ENCODE measurements around the gene SPTLC1. TPM values are rescaled to one million over a fixed set of nuclear protein-coding genes. Genes with fewer than 3 reads are reported as not detected.
"Not testable (repeated sequence)": the region's sequence is repeated elsewhere in the genome, so short reads cannot be mapped to it uniquely, and the experiment has no call there.

SPTLC1 gene
- total RNA-seq, 1 donor from 2014 or later: 40.8 TPM

DNA sequence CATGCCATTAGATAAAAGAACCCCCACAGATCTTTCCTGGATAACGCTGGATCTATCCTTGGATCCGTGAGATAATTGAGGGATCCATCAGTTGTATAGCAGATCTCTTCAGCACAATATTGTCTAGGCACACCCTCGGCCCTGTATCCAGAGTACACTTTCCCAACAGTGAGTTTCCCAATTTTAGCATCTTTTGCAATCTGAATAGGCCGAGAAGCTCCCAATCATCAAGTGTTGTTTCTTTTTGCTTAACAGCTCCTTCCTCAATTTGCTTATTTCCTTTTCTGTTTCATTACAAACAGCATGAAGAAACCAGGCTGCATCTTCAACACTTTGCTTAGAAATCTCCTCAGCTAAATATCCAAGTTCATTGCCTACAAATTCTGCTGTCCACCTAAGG lies 4.4 kb upstream of the SPTLC1 start:
- ATAC-seq (ENCODE audit: low read depth) (no peak), DNase-seq (no peak)
- Mint-ChIP-seq H3K4me3 (no peak overlapping the region), H3K27me3 (peaks cover 4% of the 10 kb centered on the region), H3K4me1 (peaks cover 8% of the 10 kb centered on the region), H3K27ac (no peak overlapping the region), H3K36me3 (ENCODE audit: low read depth) (peaks cover 8% of the 10 kb centered on the region), H3K9me3 (no peaks in the 10 kb centered on the region)
- CTCF ChIA-PET: no interaction called here
- TF ChIP-seq CTCF (IDR thresholded peaks at IDR 0.05): no peak
- POLR2A ChIA-PET: no interaction called here
- intact Hi-C loops (cut with micrococcal nuclease): loop anchor here (10.0 kb wide), 1 partner anchor 405 kb away; no protein-coding TSS in a partner anchor

DNA sequence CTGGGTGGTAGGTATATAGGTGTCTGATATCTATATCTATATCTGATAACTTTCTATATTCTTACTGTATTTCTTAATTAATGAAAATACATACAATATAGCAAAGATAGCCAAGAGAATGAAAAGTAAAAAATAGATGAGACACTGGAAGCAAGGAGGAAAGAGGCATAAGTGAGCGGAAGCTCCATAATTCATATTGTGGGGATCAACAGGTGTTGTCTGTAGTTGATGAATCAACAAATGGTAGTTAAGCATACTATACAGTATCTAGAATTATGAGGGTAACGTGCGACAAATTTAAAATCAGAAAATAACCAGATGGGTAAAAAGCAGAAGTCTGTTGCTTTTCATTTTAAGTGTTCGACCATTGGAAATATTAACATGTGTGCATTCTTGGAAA lies 7.1 kb downstream of the SPTLC1 start:
- DNase-seq (no peak), ATAC-seq (ENCODE audit: low read depth) (no peak)
- ChIA-PET POLR2A (no interaction called here), CTCF (no interaction called here)
- no peak overlapping the region for H3K4me3 Mint-ChIP-seq
- H3K27me3 Mint-ChIP-seq: no peaks in the 10 kb centered on the region
- H3K9me3 Mint-ChIP-seq: no peaks in the 10 kb centered on the region
- H3K4me1 Mint-ChIP-seq: peaks cover 7% of the 10 kb centered on the region
- H3K27ac Mint-ChIP-seq: no peak overlapping the region
- intact Hi-C loops (cut with micrococcal nuclease): no loop called here
- TF ChIP-seq CTCF (IDR thresholded peaks at IDR 0.05): no peak
- peaks cover 66% of the 10 kb centered on the region for H3K36me3 Mint-ChIP-seq (ENCODE audit: low read depth)

GRCh38 chr9:92105446-92106225 lies 9.6 kb downstream of the SPTLC1 start:
- CTCF ChIA-PET; POLR2A ChIA-PET; H3K27me3 Mint-ChIP-seq; ATAC-seq (ENCODE audit: low read depth); H3K9me3 Mint-ChIP-seq; DNase-seq; intact Hi-C loops (cut with micrococcal nuclease); H3K4me1 Mint-ChIP-seq; H3K4me3 Mint-ChIP-seq; H3K27ac Mint-ChIP-seq: not testable (repeated sequence)
- peaks cover 63% of the 10 kb centered on the region for H3K36me3 Mint-ChIP-seq (ENCODE audit: low read depth)

- H3K36me3 Mint-ChIP-seq (ENCODE audit: low read depth): peaks cover 65% of the 10 kb centered on the region
- intact Hi-C loops (cut with micrococcal nuclease); POLR2A ChIA-PET; H3K9me3 Mint-ChIP-seq; ATAC-seq (ENCODE audit: low read depth); DNase-seq; H3K27me3 Mint-ChIP-seq; H3K4me1 Mint-ChIP-seq; CTCF ChIA-PET; H3K4me3 Mint-ChIP-seq; H3K27ac Mint-ChIP-seq: not testable (repeated sequence)
Observed at GRCh38 chr9:92103601-92104000, 11.6 kb downstream of the SPTLC1 start.

DNA sequence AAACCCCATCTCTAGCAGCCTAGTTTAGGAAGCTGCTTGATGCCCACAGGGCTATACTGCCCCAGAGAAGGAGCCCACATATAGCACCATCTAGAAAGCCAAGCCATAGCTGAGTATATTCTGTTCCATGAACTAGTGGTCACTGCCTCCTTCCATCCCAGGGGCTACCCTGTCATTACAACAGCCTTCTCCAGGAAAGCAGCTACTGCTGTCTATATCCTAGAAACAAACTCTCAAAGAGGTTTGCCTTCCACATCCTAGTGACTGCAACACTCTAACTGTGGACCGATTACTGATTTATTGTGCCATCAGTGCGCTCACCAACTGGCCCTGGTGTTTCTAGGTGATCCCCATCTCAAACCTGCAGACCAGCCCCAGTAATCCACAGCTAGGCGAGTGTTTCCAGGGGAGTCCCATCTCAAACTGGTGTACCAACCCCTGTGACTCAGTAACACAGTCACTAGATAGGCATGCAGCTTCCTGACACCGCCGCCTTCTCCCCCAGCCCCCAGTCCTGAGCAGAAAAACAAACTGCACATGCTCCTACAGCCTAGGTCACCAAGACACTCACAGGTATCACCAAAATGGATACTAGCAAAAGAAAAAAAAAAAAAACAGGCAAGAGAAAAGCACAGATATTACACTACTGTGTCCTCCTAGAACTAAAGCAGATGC lies 14.8 kb downstream of the SPTLC1 start:
- CTCF ChIA-PET: no interaction called here
- Mint-ChIP-seq H3K27me3 (no peaks in the 10 kb centered on the region), H3K36me3 (ENCODE audit: low read depth) (peaks cover 52% of the 10 kb centered on the region)

More for the DNA sequence above, 14.8 kb downstream of the SPTLC1 start:
- TF ChIP-seq CTCF (IDR thresholded peaks at IDR 0.05): no peak
- intact Hi-C loops (cut with micrococcal nuclease): no loop called here
- H3K4me3 Mint-ChIP-seq: no peak overlapping the region
- H3K9me3 Mint-ChIP-seq: peaks cover 3% of the 10 kb centered on the region
- H3K27ac Mint-ChIP-seq: no peak overlapping the region
- DNase-seq (no peak), ATAC-seq (ENCODE audit: low read depth) (no peak)
- peaks cover 6% of the 10 kb centered on the region for H3K4me1 Mint-ChIP-seq
- POLR2A ChIA-PET: no interaction called here
